Left colon (tissue), 2 donors: ENCODE data around the gene TMEM175. TPM values are rescaled to one million over a fixed set of nuclear protein-coding genes. Genes with fewer than 3 reads are reported as not detected.
"Not testable (repeated sequence)": the region's sequence is repeated elsewhere in the genome, so short reads cannot be mapped to it uniquely, and the experiment has no call there.

Source experiments
- ATAC-seq: fragments of 200-7000 bp; cut with Tn5 transposase; one replicate; pipeline ENCODE4 v1.9.1; 2020; ENCODE audit warnings: mild to moderate bottlenecking, moderate library complexity
- DNase-seq, 2 donors: peaks; one replicate each; pipeline ENCODE4 v3.0.0-alpha.2; 2020
- intact Hi-C, 2 donors: fragments of 100-400 bp; cut with DNase I in 1 of 2; cut with micrococcal nuclease in 1 of 2; formaldehyde crosslinking; loops; one replicate each; pipeline versions ENCODE4 v1.11.2 to v1.14.0; 2022; cut with DNase I, micrococcal nuclease
- total RNA-seq, 2 donors: library from RNA; stranded (reverse); fragmentation: NEBNext Ultra II Directional; extraction: Animal tissue kit (Norgen Biotek cat#: 25700); gene quantifications; one replicate each; pipeline ENCODE4 v1.2.1, GENCODE V29; 2021
- donor health status: DM: no; HTN: no; CAD: no.
- donor health status: DM: yes; HTN: yes; CAD: no.

Gene TMEM175
- total RNA-seq, 2 donors from 2014 or later: 21.4 to 28.6 TPM

DNA sequence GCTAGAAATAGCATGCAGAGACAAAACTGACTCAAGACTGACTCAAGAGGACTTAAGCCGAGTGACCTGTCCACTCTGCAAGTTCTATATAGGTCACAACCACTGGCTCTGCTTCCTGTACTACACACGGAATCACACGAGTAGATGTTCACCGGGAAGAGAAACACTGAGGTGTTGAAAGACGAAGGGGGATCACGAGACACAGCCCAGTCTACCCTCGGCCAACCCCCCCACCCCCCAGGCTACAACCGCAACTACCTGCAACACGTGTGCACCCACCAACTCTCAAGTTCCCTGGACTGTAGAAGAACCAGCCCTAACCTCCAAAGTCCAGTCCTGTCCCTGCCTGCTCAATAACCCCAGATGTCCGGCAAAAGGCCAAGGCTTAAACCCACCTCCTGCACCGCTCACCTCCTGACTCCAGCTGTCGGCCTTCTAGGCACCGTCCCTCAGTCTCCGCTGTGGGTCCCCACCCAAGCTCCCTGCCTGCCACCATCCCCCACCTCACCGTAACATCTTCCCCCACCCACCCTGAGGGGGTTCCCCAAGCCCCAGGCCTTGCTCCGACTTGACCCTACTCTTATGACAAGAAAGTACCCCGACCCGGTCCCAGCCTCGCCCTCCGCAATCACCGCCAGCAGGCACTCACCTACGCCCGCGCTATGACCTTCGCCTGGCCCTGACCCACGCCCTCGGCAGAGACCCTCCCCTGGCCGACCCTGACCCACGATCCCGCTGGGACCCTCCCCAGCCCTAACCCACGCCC is 883 bp upstream of the TMEM175 start:
- ATAC-seq (peak; percentile 27), DNase-seq (peak; percentile 50 to 52)
- intact Hi-C loops: no loop called here

- peak; percentile 16 for ATAC-seq
- no peak for DNase-seq
- intact Hi-C loops: no loop called here
Measured at GRCh38 chr4:932713-933070, 432 bp downstream of the TMEM175 start.

DNA sequence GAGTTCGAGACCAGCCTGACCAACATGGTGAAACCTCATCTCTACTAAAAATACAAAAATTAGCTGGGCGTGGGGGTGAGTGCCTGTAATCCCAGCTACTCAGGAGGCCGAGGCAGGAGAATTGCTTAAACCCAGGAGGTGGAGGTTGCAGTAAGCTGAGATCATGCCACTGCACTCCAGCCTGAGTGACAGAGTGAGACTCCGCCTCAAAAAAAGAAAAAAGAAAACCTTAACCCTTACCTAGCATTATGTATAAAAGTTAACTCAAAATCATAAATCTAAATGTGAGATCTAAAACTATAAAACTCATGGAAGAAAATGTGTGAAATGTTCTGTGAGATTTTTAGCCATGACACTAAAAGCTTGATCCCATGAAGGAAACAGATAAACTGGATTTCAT is 7.2 kb downstream of the TMEM175 start:
- ATAC-seq, intact Hi-C loops, DNase-seq: not testable (repeated sequence)

DNA sequence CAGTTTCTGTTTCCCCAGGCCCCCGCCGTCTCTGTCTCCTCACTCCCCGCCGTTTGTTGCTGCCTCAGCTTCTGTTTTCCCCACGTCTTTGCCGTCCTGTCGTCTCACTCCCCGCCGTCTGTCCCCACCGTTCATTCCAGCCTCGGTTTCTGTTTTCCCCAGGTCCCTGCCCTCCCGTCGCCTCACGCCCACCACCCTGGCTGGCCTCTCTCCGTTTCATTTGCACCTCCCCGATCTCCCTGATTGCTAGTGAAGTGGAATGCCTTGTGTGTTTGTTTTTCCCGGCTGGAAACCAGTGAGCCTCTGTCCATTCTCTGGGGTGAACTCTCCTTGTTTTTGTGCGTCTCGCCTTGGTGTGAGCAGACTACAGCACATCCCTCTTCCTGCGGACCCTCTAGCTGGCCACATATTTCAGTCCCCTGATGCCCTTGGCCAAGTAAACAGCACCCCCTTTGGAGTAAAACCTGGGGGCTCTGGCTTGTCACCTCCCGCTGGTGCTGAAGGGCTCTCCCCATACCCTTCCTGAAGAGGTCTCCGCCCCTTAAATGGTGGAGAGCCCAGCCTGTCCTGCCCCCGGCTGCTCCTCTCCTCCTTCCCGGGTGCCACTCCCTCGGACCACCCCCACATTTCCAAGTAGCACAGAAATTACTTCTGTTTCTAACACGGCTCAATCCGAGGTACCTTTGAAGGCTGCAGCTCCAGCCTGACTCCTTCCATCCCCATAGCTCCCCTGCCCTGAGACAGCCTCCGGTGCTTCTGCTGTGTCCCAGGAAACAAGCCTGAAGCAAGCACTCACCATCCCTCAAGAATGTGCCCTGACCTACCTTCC is 13.2 kb downstream of the TMEM175 start:
- DNase-seq (no peak), ATAC-seq (no peak)
- intact Hi-C loops: no loop called here

- intact Hi-C loops: no loop called here
- ATAC-seq (no peak), DNase-seq (no peak)
Measured at GRCh38 chr4:946103-946450, 13.8 kb downstream of the TMEM175 start.

DNA sequence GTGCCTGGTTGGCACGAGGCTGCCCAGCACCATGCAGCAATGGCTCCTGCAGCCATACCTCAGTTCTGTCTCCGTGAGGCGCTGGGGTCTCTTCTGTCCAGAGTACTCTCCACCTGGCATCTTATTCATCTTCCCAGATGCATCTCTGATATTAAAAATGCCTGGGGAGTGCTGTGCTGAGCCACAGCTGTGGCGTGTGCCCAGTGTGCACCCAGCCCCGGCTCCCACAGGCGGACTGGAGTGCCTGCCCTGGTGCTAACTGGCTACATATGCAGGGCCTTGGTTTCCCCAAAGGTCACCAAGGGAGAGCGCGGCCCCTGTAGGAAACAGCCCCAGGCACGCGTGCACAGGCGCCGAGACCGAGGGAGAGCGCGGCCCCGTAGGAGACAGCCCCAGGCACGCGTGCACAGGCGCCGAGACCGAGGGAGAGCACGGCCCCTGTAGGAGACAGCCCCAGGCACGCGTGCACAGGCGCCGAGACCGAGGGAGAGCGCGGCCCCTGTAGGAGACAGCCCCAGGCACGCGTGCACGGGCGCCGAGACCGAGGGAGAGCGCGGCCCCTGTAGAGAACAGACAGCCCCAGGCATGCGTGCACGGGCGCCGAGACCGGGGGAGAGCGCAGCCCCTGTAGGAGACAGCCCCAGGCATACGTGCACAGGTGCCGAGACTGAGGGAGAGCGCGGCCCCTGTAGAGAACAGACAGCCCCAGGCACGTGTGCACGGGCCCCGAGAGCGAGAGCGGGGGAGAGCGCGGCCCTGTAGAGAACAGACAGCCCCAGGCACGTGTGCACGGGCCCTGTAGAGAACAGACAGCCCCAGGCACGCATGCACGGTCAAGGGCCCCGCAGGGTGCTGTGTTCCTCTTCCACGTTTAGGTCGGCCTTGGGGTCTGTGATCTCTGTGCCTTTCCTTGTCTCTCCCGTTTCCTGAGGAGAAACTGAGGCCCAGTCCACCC is 14.5 kb downstream of the TMEM175 start:
- intact Hi-C loops: no loop called here
- DNase-seq (no peak), ATAC-seq (no peak)

- DNase-seq (no peak), ATAC-seq (peak; percentile 5)
- intact Hi-C loops: no loop called here
Measured at GRCh38 chr4:947491-947971, 15.3 kb downstream of the TMEM175 start.

DNA sequence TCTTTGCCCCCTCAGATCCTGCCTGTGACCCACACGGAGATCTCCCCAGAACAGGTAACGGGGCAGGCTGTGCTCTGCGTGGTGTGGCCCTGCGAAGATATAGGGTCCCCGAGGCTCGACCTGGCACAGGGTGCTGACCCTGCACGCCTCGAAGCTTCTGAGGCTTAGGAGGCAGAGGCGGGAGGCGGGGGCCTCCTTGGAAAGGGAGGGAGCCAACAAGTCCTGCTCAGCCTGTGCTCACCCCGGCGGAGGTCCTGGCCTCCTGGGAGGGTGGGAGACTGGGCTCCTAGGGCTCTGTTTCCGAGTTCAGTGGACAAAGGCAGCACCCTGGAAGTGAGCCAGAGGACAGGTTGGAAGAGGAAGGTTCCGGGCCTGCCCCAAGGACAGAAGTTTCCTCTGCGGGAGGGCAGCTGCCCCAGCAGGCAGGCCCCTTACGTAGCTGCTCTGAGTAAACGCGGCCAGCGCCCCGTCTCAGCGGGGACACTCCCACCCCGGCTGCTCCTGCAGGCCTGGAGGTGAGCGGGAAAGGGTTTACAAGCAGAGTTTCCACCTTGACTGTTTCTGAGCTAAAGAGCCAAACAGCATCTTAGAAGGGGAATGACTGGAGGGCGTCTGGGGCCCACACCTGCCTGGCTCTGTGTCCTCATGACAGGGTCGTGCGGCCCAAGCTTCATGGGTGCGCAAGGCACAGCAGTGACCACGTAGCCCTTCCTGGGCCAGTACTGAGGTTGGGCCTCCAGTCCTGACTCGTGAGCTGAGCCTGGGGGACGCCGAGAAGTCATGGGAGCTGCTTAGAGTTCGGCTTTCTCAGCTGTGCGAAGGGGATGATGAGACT is 16.1 kb downstream of the TMEM175 start:
- intact Hi-C loops: no loop called here
- ATAC-seq: peak; percentile 74
- peak in 1 of 2 donors; percentile 46 for DNase-seq

- intact Hi-C loops: no loop called here
- DNase-seq: no peak
- no peak for ATAC-seq
Measured at GRCh38 chr4:948936-949300, 16.7 kb downstream of the TMEM175 start.

GRCh38 chr4:949656-950055 is 17.4 kb downstream of the TMEM175 start:
- DNase-seq: no peak
- intact Hi-C loops: no loop called here
- no peak for ATAC-seq

GRCh38 chr4:950136-951020 is 18.1 kb downstream of the TMEM175 start:
- intact Hi-C loops: no loop called here
- no peak for DNase-seq
- ATAC-seq: no peak

- no peak for DNase-seq
Measured at GRCh38 chr4:951186-951585, 18.9 kb downstream of the TMEM175 start.

GRCh38 chr4:951594-952468 is 19.6 kb downstream of the TMEM175 start:
- no peak for DNase-seq
- intact Hi-C loops: no loop called here

More at GRCh38 chr4:951186-951585, 18.9 kb downstream of the TMEM175 start:
- intact Hi-C loops: no loop called here
- no peak for ATAC-seq

DNA sequence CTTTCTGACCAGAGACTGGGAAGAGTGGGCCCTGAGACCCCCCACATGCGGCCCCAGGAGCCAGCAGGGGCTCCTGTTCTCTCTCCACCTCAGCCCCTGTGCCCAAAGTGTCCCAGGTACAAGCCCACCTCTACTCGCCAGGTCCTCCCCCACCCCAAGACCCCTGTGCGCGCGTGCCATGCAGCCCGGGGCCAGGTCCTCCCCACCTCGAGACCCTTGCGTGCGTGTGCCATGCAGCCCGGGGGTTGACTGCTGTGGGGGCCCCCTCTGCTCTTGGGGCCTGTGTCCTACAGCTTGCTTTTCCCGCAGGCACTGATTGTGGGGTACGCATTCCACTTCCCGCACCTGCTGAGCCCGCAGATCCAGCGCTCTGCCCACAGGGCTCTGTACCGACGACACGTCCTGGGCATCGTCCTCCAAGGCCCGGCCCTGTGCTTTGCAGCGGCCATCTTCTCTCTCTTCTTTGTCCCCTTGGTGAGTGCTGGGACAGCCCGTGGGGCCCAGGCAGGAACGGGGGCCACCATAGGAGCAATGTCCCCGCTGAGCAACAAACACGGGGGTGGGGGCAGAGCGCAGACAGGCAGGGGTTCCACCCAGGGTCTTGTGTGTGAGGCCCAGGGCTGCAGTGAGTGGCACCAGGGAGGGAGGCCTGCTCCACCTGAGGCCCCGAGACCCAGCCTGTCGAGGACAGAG is 20.8 kb downstream of the TMEM175 start:
- no peak for DNase-seq
- ATAC-seq: no peak
- intact Hi-C loops: no loop called here

More at GRCh38 chr4:951594-952468, 19.6 kb downstream of the TMEM175 start:
- no peak for ATAC-seq

GRCh38 chr4:953574-953915 is 21.3 kb downstream of the TMEM175 start:
- DNase-seq (no peak), ATAC-seq (no peak)
- intact Hi-C loops: no loop called here
